GM10266 (cell line): ENCODE data around the gene MED1.

Source experiments
- DNase-seq: peaks from one replicate; pipeline ENCODE4 v3.0.0; 2012; ENCODE audit errors: extremely low spot score
- TF ChIP-seq, protein P1 (sequence below): IDR thresholded peaks from 2 replicates; pipeline ENCODE4 v1.5.1; 2012; ENCODE audit warnings: mild to moderate bottlenecking, low read depth; ENCODE audit not compliant: control insufficient read depth, insufficient read depth; ENCODE audit errors: missing control alignments

The MED1 gene

DNA sequence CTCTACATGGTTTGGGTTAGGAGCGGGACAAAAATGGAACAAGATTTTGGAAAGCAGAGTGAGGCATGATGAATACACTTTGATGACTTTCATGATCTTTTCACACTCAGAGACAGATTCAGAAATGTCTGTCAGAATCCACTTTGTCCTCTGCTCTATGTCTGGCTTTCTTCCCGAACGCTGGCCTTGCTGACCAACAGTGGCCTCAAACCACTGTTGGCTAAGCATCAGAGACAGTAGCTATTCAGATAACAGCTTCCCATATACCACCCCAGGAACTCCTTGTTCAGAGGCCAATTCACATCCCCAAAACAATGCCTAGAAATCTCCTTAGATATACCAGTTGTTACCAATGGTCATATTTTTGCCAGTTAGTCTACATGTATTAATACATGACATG, 90.5 kb downstream of the MED1 start:
- no peak for DNase-seq
- TF ChIP-seq, protein P1, sequence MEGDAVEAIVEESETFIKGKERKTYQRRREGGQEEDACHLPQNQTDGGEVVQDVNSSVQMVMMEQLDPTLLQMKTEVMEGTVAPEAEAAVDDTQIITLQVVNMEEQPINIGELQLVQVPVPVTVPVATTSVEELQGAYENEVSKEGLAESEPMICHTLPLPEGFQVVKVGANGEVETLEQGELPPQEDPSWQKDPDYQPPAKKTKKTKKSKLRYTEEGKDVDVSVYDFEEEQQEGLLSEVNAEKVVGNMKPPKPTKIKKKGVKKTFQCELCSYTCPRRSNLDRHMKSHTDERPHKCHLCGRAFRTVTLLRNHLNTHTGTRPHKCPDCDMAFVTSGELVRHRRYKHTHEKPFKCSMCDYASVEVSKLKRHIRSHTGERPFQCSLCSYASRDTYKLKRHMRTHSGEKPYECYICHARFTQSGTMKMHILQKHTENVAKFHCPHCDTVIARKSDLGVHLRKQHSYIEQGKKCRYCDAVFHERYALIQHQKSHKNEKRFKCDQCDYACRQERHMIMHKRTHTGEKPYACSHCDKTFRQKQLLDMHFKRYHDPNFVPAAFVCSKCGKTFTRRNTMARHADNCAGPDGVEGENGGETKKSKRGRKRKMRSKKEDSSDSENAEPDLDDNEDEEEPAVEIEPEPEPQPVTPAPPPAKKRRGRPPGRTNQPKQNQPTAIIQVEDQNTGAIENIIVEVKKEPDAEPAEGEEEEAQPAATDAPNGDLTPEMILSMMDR, result no peak

DNA sequence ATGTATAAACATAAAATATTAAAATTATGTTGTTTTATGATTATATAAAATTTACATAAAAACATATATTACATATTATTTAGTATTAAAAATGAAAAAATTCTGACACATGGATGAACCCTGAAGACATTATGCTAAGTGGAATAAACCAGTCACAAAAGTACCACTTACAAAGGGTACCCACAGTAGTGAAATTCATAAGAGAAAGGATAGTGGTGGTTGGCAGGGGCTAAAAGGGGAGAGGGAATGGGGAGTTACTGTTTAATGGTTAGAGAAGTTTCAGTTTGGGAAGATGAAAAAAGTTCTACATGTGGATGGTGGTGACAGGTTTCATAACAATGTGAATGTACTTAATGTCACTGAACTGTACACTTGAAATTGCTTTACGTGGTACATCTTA, 91.1 kb downstream of the MED1 start:
- no peak for DNase-seq
- TF ChIP-seq, protein P1, result no peak

DNA sequence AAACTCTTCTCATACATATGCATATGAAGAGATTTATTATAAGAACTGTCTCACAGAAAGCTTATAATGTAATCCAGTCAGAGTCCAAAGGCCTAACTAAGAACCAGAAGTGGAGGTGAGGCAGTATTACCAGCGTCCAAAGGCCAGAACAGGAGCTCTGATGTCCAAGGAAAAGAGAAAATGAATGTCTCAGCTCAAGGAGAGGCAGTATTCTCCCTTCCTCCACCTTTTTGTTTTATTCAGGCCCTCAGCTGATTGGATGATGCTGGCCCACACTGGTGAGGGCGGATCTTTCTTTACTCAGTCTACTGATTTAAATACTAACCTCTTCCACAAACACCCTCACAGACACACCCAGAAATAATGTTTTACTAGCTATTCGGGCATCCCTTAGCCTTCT, 93.1 kb downstream of the MED1 start:
- no peak for DNase-seq
- TF ChIP-seq, protein P1, result no peak

DNA sequence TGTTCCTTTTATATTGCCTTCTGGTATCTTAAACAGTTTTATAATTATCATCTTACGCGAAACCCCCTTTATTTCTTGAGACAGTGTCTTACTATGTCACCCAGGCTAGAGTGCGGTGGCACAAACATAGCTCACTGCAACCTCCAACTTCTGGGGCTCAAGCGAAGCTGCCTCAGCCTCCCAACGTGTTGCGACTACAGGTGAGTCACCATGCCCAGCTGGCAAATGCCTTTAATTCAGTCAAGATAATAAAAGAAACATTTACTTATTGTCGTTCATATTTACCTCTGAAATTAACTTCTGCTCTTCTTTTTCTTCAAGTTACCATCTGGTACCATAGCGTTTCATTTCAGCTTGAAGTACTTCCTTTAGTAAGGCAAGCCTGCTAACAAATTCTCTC, 93.6 kb downstream of the MED1 start:
- TF ChIP-seq, protein P1, result no peak
- no peak for DNase-seq
